ENCODE results near the gene OVOL3. TPM values are rescaled to one million over a fixed set of nuclear protein-coding genes. Genes with fewer than 3 reads are reported as not detected.

The OVOL3 gene
- total RNA-seq, 1 donor from 2014 or later, result not detected

DNA sequence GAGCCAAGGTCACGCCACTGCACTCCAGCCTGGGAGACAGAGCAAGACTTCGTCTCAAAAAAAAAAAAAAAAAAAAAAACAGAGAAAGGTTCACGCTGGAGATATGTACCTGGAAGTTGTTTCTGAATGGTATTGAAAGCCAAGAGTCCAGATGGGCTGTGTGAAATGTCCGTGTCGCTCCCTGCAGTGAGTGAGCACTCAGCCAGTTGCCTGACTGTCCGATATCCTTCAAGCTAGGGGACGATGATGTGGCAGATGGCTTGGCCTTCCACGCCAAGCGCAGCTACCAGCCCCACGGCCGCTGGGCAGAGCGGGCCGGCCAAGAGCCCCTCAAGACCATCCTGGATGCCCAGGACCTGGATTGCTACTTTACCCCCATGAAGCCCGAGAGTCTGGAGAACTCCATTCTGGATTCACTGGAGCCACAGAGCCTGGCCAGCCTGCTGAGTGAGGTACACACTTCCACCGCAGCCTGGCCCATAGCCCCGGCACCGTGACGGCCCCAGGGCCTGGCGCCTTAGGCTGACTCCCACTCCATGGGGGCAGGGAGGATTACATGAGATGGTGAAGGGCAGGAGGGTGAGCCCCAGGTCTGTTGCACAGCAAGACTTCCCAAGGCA is 11.7 kb upstream of the OVOL3 start:
- no peak for DNase-seq (ENCODE audit: extremely low read depth, low read depth, low spot score)

DNA sequence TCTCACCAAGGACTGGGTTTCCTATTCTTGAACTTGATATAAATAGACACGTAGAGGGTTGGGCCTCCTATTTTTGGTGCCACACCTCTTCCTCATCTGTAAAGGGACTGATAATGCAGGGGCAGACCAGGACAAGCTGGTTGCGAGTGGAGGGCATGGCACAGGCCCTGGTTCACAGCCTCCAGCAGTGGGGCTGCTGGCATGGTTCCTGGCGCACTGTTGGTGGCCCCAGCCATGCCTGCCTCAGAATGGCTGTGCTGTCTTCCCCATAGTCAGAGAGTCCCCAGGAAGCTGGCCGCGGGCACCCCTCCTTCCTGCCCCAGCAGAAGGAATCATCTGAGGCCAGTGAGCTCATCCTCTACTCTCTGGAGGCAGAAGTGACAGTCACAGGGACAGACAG is 10.5 kb upstream of the OVOL3 start:
- DNase-seq (ENCODE audit: extremely low read depth, low read depth, low spot score), result no peak

DNA sequence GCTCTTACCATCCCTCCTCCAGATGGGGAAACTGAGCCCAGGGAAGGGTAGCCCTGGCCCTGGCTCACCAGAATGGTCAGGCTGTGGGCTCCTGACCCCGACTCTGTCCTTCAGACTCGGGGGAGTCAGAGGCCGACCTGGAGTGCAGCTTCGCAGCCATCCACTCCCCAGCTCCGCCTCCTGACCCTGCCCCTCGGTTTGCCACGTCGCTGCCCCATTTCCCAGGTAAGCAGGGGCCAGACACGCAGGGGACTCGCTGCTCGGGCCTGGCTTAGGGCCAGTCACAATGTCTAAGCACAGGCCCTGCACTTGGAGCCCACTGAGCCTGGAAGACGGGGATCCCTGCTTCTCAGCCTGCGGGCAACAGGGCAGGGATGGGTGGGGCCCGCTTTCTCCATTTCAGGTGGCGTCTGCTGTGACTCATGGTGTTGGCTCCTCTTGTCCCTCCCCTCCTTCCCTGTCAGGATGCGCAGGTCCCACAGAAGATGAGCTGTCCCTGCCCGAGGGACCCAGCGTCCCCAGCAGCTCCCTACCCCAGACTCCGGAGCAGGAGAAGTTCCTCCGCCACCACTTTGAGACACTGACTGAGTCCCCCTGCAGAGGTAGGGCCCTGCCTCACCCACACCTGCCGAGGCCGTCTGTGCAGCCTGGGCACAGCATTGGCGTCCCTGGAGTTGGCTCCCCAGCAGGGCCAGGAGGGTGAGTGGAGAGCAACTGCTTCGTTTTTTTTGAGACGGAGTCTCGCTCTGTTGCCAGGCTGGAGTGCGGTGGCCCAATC is 9.2 kb upstream of the OVOL3 start:
- no peak for DNase-seq (ENCODE audit: extremely low read depth, low read depth, low spot score)

DNA sequence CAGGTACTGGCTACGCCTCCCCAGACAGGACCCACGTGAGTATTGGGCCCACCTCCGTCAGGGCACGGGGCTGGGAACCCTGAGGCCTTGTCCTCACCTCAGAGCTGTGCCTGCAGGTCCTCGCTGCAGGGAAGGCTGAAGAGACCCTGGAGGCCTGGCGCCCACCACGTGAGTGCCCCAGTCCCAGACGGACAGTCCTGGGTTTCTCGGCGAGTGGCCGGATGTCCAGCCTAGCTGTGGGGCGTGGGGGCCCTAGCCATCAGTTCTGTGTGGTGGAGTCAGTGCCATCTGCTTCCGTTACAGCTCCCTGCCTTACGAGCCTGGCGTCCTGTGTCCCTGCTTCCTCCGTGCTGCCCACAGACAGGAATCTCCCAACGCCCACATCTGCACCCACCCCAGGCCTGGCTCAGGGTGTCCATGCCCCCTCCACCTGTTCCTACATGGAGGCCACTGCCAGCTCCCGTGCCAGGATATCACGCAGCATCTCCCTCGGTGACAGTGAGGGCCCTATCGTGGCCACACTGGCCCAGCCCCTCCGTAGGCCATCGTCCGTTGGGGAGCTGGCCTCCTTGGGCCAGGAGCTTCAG is 7.8 kb upstream of the OVOL3 start:
- DNase-seq (ENCODE audit: extremely low read depth, low read depth, low spot score), result no peak

DNA sequence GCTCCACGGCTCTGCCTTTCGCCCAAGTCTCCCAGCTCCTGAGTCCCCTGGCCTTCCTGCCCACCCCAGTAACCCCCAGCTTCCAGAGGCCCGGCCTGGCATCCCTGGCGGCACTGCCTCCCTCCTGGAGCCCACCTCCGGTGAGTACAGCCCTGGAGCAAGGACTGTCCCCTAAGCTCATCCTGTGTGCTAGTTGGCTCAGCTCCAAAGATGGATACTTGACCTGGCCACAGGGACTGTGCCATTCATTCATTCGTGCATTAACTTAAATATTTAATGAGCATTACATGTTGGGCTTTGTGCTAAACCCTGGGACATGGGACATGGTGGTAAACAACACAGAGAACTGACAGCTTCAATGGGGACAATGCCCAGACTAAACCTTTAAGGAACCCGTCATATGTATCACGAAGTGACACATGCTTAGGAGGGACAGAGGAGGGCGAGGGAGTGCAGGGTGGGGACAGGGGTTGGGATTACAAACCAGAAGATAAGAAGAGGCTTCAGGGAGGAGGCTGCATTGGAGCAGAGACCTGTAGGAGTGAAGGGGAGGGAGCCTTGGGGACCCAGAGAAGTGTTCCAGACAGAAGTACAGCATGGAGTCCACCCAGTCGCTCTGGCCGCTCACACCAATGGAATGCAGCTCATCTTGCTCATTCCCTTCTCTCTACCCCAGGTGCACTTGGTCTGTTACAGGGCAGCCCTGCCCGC is 6.9 kb upstream of the OVOL3 start:
- no peak for DNase-seq (ENCODE audit: extremely low read depth, low read depth, low spot score)

DNA sequence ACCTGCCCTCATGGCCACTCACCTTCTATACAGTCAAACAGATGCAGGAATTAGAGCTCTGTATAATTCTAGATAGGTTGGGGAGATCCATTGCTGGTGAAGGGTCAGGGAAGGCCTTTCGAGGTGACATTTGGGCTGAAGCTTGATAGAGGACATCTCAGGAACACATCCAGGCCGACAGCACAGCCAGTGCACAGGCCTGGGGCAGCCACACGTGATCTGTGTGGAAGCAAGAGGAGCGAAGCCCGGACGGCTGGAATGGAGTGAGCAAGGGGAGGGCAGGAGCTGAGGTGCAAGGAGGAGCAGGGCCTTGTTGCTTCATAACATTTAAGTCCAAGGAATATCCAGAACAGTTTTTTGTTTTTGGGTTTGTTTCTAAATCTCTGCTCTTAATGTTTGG is 4.5 kb upstream of the OVOL3 start:
- DNase-seq (ENCODE audit: extremely low read depth, low read depth, low spot score), result no peak

DNA sequence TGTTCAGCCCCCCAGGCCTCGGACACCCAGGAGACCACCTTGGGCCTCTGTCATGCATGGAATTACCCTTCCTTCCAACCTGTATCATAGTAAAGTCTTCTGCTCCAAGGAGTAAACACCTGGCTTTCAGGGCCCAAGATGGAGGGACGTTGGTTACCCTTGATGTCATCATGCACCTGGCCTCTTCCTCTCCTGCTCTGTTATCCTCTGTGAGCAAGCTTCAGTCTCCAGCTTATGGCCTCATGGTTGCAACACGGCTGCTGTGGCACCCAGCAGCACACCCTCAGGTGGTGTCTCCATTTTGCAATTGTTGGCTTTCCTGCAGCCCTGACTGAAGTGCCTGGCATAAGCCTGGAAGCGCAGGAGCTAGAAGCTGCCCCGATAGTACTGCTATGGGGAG is 4.0 kb upstream of the OVOL3 start:
- DNase-seq (ENCODE audit: extremely low read depth, low read depth, low spot score), result no peak

DNA sequence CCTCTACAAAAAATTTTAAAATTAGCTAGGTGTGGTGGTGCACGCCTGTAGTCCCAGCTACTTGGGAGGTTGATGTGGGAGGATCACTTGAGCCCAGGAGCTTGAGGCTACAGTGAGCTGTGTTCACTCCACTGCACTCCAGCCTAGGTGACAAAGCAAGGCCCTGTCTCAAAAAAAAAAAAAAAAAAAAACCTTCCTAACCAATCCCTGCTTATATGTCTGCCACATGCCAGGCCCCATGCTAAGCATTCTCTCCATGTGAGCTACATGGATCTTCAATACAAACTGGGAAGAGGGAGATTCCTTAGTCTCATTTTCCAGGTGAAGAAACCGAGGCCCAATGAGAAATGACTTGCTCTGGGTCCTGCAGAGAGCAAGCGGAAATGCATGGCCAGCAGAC is 2.3 kb upstream of the OVOL3 start:
- no peak for DNase-seq (ENCODE audit: extremely low read depth, low read depth, low spot score)

DNA sequence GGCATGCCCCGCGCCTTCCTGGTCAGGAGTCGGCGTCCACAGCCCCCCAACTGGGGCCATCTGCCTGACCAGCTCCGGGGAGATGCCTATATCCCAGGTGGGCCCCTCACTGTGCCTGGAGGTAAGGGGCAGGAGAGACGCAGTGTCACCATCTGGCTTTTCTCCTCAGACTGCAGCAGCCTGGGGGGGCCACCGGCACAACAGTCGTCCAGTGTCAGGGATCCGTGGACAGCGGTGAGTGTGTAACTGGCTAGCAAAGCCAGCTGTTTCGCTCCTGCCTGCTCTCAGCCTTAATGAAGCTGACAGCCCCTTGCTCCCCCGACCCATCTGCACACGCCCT is 227 bp downstream of the OVOL3 start:
- no peak for DNase-seq (ENCODE audit: extremely low read depth, low read depth, low spot score)

DNA sequence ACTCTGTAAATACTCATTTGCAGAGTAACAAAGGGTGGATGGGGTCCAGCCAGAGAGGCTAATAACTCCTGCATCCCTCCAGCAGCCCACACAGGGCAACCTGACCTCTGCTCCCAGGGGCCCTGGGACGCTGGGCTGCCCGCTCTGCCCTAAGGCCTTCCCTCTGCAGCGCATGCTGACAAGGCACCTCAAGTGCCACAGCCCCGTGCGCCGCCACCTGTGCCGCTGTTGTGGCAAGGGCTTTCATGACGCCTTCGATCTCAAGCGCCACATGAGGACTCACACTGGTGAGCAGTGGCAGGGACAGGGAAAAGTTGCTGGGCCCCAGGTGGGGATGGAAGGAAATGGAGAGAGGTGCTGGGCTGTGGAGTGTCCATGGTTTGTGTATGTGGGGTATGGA is 1.7 kb downstream of the OVOL3 start:
- no peak for DNase-seq (ENCODE audit: extremely low read depth, low read depth, low spot score)

DNA sequence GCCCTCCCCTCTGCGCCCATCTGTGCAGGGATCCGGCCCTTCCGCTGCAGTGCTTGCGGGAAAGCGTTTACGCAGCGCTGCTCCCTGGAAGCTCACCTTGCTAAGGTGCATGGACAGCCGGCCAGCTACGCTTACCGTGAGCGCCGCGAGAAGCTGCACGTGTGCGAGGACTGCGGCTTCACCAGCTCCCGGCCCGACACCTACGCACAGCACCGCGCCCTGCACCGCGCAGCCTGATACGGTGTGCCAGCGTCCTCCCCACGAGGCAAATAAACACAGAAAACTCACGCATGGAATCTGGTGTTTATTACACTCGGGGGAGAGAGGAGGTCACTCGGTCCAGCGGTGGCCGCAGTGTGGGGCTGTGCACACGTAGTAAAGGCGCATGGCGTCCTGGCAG is 2.5 kb downstream of the OVOL3 start:
- no peak for DNase-seq (ENCODE audit: extremely low read depth, low read depth, low spot score)

DNA sequence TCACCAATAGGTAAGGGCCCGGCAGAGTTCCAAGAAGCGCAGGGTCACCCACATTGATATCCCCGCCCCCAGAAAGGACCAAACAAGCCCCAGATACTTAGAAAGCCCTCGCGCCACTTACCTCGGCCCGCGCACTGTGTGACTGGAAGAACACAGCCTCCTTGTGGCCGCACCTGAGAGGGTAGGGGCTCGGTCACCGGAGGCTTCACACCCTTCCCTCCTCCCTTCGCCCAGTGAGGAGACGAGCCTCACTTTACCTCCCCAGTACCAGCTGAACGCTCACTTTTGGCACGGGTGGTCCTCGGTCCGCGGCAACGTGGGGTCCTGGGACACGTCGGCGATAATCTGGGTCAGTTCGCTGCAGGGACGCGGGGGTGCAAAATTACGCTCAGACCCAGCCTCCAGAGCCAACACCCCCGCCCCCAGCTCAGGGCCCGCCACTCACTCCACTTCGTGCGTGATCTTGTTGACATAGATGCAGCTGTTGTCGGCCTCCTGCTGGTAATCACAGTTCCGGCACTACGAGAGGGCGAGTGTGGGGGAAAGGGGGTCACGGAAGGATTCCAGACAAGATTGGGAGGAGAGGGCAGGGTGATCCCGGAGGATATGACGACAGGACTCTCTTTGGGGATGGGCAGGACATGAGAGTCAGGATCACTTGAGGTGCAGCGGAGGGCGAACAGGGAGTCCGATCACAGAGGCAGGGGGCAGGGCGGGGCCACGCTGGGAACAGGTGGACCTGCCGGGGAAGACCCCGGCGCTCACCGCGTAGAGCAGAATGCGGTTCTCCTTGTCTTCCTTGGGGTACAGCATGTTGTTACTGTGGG is 3.2 kb downstream of the OVOL3 start:
- DNase-seq (ENCODE audit: extremely low read depth, low read depth, low spot score), result no peak

DNA sequence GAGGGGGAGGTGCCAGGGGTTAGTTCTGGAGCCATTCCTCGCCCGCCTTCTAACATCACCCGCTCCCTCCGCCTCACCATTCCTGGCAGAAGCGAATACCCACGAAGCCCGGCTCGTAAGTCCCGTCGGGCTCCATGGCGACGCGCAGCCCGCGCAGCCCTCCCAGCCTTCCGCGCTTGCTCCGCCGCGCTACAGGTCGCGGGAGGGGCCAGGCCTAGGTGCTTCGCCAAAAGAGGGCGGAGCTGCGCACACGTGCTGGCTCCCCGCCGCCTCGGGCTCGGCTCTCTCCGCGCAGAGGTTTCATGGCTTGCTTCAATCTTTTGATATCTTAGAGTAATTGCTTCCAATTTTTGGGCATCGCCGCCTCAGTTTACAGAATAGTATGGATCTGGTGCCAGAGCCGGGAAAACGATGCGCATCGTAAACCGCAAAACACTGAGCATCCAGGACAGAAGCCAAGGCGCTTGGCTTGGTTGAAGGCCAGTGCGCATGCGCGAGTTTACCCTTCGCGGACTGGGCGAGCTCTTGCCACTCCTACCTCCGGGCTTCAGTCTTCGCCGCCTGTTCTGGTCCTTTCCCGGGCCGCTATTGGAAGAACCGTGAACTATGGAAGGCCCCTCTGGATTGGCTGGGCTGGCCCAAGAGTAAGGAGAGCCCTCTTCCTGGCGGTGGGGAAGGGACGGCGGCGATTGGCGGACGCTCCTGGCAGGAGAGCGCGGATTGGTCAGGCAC is 3.9 kb downstream of the OVOL3 start, which contains the start of gene POLR2I:
Gene POLR2I, minus strand, starts transcription at position 155 of the 732 bp plus-strand sequence. Its CDS starts 19 bp downstream, at position 136.
- peak; percentile 96 for DNase-seq (ENCODE audit: extremely low read depth, low read depth, low spot score)

DNA sequence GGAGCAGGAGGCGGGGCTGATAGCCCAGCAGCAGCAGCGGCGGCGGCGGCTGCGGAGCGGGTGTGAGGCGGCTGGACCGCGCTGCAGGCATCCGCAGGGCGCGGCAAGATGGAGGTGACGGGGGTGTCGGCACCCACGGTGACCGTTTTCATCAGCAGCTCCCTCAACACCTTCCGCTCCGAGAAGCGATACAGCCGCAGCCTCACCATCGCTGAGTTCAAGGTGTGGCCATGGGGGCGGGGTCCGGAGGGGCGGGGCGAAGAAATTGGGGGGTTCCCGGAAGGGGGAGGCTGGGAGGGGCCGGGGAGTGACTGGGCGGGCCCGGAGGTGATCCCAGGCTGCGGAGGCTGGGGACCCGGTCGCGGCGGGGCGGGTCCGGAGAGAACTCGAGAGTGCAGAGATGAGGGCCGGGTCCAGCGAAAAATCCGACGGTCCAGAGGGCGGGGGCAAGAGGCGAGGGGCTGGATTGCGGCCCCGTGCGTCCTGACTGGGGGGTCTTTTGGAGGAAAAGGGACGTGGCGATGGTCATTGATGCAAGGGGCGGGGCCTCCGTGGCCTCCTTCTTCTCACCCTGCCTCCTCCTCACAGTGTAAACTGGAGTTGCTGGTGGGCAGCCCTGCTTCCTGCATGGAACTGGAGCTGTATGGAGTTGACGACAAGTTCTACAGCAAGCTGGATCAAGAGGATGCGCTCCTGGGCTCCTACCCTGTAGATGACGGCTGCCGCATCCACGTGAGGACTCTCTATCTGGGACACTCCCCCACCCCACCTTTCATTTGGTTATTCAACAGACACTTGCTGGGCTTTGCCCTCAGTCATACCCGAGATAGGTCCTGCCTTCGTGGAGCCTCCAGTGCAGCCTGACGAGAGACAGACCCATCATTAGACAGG is 4.8 kb downstream of the OVOL3 start, which contains the start of gene TBCB:
Gene TBCB, plus strand, starts transcription at position 16 of the 891 bp plus-strand sequence. Its CDS starts 93 bp downstream, at position 109.
- no peak for DNase-seq (ENCODE audit: extremely low read depth, low read depth, low spot score)

DNA sequence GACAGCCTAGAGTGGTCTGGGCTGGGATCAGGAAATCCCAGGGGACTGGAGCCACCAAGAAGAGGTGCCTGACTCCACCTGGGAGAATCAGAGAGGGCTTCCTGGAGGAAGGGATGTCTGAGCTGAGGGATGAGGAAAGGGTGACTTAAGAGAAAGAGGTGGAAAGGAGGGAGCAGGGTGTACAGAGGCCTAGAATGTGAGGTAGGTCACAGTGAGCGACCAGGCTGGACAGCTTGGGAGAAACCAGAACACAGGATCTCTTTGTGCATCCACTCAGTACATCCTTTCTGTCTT is 5.3 kb downstream of the OVOL3 start:
- no peak for DNase-seq (ENCODE audit: extremely low read depth, low read depth, low spot score)

DNA sequence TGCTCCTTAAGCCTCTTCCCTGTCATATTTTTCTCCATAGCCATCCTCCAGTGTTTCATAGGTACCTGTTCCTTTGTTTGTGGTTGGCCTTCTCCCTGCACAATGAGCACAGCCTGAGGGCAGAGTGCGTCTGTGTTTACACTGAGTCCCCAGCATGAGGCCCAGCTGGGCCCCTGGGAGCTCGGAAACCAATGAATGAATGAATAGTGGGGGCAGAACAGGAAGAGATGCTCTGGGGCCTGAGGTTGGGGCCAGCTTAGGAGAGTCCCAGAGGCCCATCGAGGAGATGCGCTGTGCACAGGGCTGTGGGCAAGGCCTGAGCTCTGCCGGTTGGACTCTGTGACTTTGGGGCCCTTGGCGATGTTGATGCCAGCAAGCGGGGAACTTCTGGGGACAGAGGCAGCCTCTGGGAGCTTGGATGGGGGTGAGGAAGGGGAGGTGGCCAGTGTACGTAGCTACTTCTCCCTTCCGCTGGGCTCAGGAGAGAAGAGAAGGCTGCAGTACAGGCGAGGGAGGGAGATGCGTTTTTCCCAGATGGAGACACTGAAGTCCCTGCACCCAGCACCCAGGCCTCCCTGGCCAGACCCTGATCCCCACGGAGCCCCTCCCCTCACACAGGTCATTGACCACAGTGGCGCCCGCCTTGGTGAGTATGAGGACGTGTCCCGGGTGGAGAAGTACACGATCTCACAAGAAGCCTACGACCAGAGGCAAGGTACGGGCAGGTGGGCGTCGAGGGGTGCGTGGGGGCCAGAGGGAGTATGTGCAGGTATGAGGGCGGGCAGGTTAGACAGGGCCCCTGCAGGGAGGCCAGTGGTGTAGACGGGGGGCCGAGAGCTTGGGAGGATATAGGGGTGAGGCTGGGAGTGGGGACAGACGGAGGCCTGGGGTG is 9.4 kb downstream of the OVOL3 start:
- DNase-seq (ENCODE audit: extremely low read depth, low read depth, low spot score), result no peak

DNA sequence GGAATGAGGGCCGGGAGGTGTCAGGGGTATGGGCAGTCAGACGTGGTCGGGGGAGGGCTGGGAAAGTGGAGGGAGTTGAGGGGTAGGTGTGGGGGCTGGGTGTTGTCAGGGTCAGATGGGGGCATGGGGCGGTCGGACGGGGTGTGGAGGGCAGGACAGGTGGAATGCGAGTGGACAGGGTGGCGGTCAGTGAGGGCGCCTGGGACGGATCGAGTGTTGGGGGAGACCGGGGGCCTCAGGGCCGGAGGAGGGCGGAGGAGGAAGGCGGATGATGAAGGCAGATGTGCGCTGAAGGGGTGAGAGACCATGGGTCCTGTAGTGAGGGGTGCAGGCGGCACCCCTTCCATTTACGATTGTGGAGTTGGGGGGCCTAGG is 10.0 kb downstream of the OVOL3 start:
- no peak for DNase-seq (ENCODE audit: extremely low read depth, low read depth, low spot score)

DNA sequence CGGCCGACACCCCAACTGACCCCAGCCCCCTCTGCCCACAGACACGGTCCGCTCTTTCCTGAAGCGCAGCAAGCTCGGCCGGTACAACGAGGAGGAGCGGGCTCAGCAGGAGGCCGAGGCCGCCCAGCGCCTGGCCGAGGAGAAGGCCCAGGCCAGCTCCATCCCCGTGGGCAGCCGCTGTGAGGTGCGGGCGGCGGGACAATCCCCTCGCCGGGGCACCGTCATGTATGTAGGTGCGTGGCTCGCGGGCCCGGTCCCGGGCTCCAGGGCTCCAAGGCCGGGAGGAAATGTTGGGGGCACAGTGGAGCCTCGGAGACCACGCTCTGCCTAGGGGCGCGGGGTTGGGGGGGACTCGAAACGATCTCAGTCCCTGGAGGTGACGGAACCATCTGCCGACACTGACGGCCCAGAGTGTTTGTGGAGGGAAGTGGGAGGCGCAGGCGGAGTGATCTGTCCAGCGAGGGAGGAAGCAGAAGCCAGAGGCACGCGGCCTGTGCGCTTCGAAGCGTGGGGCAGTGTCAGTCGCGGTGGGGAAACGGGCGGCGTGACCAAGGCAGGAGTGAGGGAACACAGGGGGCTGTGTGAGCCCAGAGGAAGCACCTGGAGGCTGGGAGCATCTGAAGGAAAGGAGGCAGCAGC is 10.7 kb downstream of the OVOL3 start:
- no peak for DNase-seq (ENCODE audit: extremely low read depth, low read depth, low spot score)
